GM10248 (cell line): ENCODE data around the gene TRAF1.

Experiments used
- CTCF ChIA-PET: fragments of 300-600 bp; sonication (Branson Sonifier 250); formaldehyde crosslinking; extraction: SDS; loops from one replicate; lab custom pipeline; 2021; ENCODE audit warnings: antibody characterized with exemption; lab: Yijun Ruan, JAX
- POLR2A ChIA-PET: fragments of 350-650 bp; sonication (Branson Sonifier 250); formaldehyde crosslinking; extraction: SDS; loops from one replicate; lab custom pipeline; 2020; ENCODE audit warnings: antibody characterized with exemption; lab: Yijun Ruan, JAX
- DNase-seq: peaks from one replicate; pipeline ENCODE4 v3.0.0; 2012; ENCODE audit errors: extremely low spot score
- TF ChIP-seq, protein P1 (sequence below): IDR thresholded peaks from 2 replicates; pipeline ENCODE4 v1.5.1; 2012; ENCODE audit warnings: mild to moderate bottlenecking, low read depth; ENCODE audit errors: extremely low read depth, missing control alignments, control extremely low read depth

TRAF1 gene

GRCh38 chr9:120965344-120966012, 38.9 kb upstream of the TRAF1 start:
- CTCF ChIA-PET, result interaction anchor here (0.7 to 2.3 kb wide), 6 partner anchors 11 to 126 kb away, joined by 3 to 11 read pairs (median 6); no protein-coding TSS in a partner anchor
- TF ChIP-seq, protein P1, sequence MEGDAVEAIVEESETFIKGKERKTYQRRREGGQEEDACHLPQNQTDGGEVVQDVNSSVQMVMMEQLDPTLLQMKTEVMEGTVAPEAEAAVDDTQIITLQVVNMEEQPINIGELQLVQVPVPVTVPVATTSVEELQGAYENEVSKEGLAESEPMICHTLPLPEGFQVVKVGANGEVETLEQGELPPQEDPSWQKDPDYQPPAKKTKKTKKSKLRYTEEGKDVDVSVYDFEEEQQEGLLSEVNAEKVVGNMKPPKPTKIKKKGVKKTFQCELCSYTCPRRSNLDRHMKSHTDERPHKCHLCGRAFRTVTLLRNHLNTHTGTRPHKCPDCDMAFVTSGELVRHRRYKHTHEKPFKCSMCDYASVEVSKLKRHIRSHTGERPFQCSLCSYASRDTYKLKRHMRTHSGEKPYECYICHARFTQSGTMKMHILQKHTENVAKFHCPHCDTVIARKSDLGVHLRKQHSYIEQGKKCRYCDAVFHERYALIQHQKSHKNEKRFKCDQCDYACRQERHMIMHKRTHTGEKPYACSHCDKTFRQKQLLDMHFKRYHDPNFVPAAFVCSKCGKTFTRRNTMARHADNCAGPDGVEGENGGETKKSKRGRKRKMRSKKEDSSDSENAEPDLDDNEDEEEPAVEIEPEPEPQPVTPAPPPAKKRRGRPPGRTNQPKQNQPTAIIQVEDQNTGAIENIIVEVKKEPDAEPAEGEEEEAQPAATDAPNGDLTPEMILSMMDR, result no peak
- no peak for DNase-seq
- POLR2A ChIA-PET, result no interaction called here

GRCh38 chr9:120961936-120962335, 35.3 kb upstream of the TRAF1 start:
- no peak for DNase-seq
- TF ChIP-seq, protein P1, result no peak
- POLR2A ChIA-PET, result no interaction called here
- CTCF ChIA-PET, result interaction anchor here (1.1 to 1.4 kb wide), 2 partner anchors 10 to 39 kb away, joined by 3 read pairs; no protein-coding TSS in a partner anchor

GRCh38 chr9:120960001-120960400, 33.4 kb upstream of the TRAF1 start:
- TF ChIP-seq, protein P1, result no peak
- no peak for DNase-seq
- CTCF ChIA-PET, result interaction anchor here (1.0 to 2.0 kb wide), 5 partner anchors 10 to 67 kb away, joined by 3 to 12 read pairs (median 4); no protein-coding TSS in a partner anchor
- POLR2A ChIA-PET, result interaction anchor here (1.3 kb wide), 1 partner anchor 35 kb away, joined by 3 read pairs; no protein-coding TSS in a partner anchor

DNA sequence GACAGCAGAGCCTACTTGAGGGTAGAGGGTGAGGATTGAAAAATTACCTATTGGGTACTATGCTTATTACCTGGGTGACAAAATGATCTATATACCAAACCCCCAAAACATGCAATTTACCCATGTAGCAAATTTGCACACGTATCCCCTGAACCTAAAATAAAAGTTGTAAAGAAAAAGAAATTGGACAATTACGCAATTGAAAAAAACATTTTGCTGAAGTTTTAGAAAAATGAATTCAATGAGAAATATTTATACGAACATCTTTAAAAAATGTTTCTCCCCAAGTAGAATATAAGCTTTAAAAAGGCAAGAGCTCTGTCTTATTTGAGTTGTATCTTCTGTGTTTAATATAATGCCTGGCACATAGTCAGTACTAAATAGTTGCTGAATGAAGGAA, 30.3 kb upstream of the TRAF1 start:
- ChIA-PET POLR2A (no interaction called here), CTCF (interaction anchor here (1.1 to 1.3 kb wide), 2 partner anchors 10 to 20 kb away, joined by 3 to 4 read pairs; no protein-coding TSS in a partner anchor)
- no peak for DNase-seq
- TF ChIP-seq, protein P1, result no peak

GRCh38 chr9:120951960-120952618, 25.5 kb upstream of the TRAF1 start:
- CTCF ChIA-PET, result interaction anchor here (0.7 to 1.7 kb wide), 8 partner anchors 9 to 196 kb away, joined by 3 to 7 read pairs (median 4); no protein-coding TSS in a partner anchor

More at GRCh38 chr9:120951960-120952618, 25.5 kb upstream of the TRAF1 start:
- POLR2A ChIA-PET, result no interaction called here
- DNase-seq, result no peak
- TF ChIP-seq, protein P1, result no peak
